Liver (tissue), 9 donors: Measurements from ENCODE around the gene PPA1. TPM values are rescaled to one million over a fixed set of nuclear protein-coding genes. Genes with fewer than 3 reads are reported as not detected.

Experiments used
- DNase-seq: peaks from one replicate; pipeline ENCODE4 v3.0.0-alpha.2; 2017; ENCODE audit warnings: low spot score
- H3K27ac ChIP-seq, 2 donors: one replicate each; pipeline ENCODE4 v1.7.0; 2013; ENCODE audit warnings: inconsistent platforms in 2 of 2, low read length in 2 of 2, control low read depth in 1 of 2, low read depth in 1 of 2, mild to moderate bottlenecking in 1 of 2
- H3K27me3 ChIP-seq, 4 donors: one replicate each; pipeline versions ENCODE4 v1.6.1 to v1.7.0; 2013; ENCODE audit warnings: low read length in 3 of 4, inconsistent platforms in 1 of 4, mild to moderate bottlenecking in 1 of 4, moderate library complexity in 1 of 4; ENCODE audit not compliant: control insufficient read depth in 4 of 4, insufficient read depth in 4 of 4
- H3K36me3 ChIP-seq, 4 donors: one replicate each; pipeline versions ENCODE4 v1.6.1 to v1.7.0; 2013; ENCODE audit warnings: low read length in 3 of 4, mild to moderate bottlenecking in 3 of 4, low read depth in 1 of 4, moderate library complexity in 1 of 4; ENCODE audit not compliant: control insufficient read depth in 4 of 4, insufficient read depth in 3 of 4
- H3K4me1 ChIP-seq, 4 donors: one replicate each; pipeline versions ENCODE4 v1.6.1 to v1.7.0; 2013; ENCODE audit warnings: low read length in 3 of 4, mild to moderate bottlenecking in 3 of 4, moderate library complexity in 1 of 4; ENCODE audit not compliant: control insufficient read depth in 4 of 4, insufficient read depth in 4 of 4
- H3K4me3 ChIP-seq, 3 donors: one replicate each; pipeline versions ENCODE4 v1.6.1 to v1.7.0; 2013; ENCODE audit warnings: low read length in 3 of 3, control low read depth in 1 of 3, low read depth in 1 of 3, mild to moderate bottlenecking in 1 of 3
- H3K9ac ChIP-seq, 2 donors: one replicate each; pipeline ENCODE4 v1.7.0; 2013; ENCODE audit warnings: low read length in 2 of 2, mild to moderate bottlenecking in 2 of 2, moderate library complexity in 2 of 2, control low read depth in 1 of 2, low read depth in 1 of 2
- H3K9me3 ChIP-seq, 4 donors: one replicate each; pipeline versions ENCODE4 v1.6.1 to v1.7.0; 2013; ENCODE audit warnings: low read length in 3 of 4; ENCODE audit not compliant: control insufficient read depth in 4 of 4
- ATF3 ChIP-seq: IDR thresholded peaks from 2 replicates; pipeline ENCODE4 v1.6.1; 2016; ENCODE audit warnings: antibody characterized with exemption
- EGR1 ChIP-seq, 2 donors: IDR thresholded peaks; 2 replicates each; pipeline ENCODE4 v1.6.1; 2016 to 2018; ENCODE audit warnings: antibody characterized with exemption in 2 of 2, low read depth in 2 of 2
- FOXA1 ChIP-seq: IDR thresholded peaks from 2 replicates; pipeline ENCODE4 v1.6.1; 2016; ENCODE audit warnings: antibody characterized with exemption
- GABPA ChIP-seq, 2 donors: IDR thresholded peaks in 1 of 2; conservative IDR thresholded peaks in 1 of 2; 2 replicates each; pipeline ENCODE4 v1.6.1; 2016; ENCODE audit warnings: antibody characterized with exemption in 2 of 2, mild to moderate bottlenecking in 1 of 2, moderate library complexity in 1 of 2
- JUND ChIP-seq, 2 donors: IDR thresholded peaks; 2 replicates each; pipeline ENCODE4 v1.6.1; 2016; ENCODE audit warnings: antibody characterized with exemption in 2 of 2
- MAX ChIP-seq: IDR thresholded peaks from 2 replicates; pipeline ENCODE4 v1.6.1; 2016; ENCODE audit warnings: antibody characterized with exemption
- NR2F2 ChIP-seq: IDR thresholded peaks from 2 replicates; pipeline ENCODE4 v1.6.1; 2016; ENCODE audit warnings: antibody characterized with exemption
- RAD21 ChIP-seq, 2 donors: IDR thresholded peaks; 2 replicates each; pipeline ENCODE4 v1.6.1; 2016; ENCODE audit warnings: antibody characterized with exemption in 2 of 2, mild to moderate bottlenecking in 2 of 2
- REST ChIP-seq: IDR thresholded peaks from 2 replicates; pipeline ENCODE4 v1.6.1; 2016; ENCODE audit warnings: antibody characterized with exemption, mild to moderate bottlenecking
- RXRA ChIP-seq, 2 donors: IDR thresholded peaks; 2 replicates each; pipeline ENCODE4 v1.6.1; 2017 to 2018; ENCODE audit warnings: antibody characterized with exemption in 2 of 2, mild to moderate bottlenecking in 1 of 2
- SP1 ChIP-seq: IDR thresholded peaks from 2 replicates; pipeline ENCODE4 v1.6.1; 2018; ENCODE audit warnings: antibody characterized with exemption, mild to moderate bottlenecking
- YY1 ChIP-seq: IDR thresholded peaks from 2 replicates; pipeline ENCODE4 v1.6.1; 2016; ENCODE audit warnings: antibody characterized with exemption, mild to moderate bottlenecking
- ZBTB33 ChIP-seq: IDR thresholded peaks from 2 replicates; pipeline ENCODE4 v1.6.1; 2016; ENCODE audit warnings: antibody characterized with exemption
- WGBS: extraction: QIAGEN DNeasy Blood & Tissue Kit; methylation state at CpG from one replicate; pipeline ENCODE4 v1.1.7; 2013; 5-methylcytosine and 5-hydroxymethylcytosine counted together
- polyA plus RNA-seq, 2 donors: library from polyadenylated mRNA; stranded (reverse) in 1 of 2; unstranded in 1 of 2; fragments of 200-250 nt in 1 of 2; fragments of >200 nt in 1 of 2; fragmentation: Nextera tagmentation in 1 of 2; extraction: Ambion mirVana in 1 of 2; gene quantifications; one replicate each; pipeline versions ENCODE4 v1.2.1 to v1.2.3, GENCODE V29; 2013 to 2015
- total RNA-seq, 2 donors: library from RNA; depleted of rRNA; stranded (reverse); fragments of >200 nt; gene quantifications; one replicate each; pipeline ENCODE4 v1.2.3, GENCODE V29; 2014
- donor health status: healthy.
- donor health status: healthy.
- donor health status: healthy.
- donor health status: healthy.
- donor health status: healthy.

The PPA1 gene
- total and polyA plus RNA-seq, 4 donors: 91.1 to 111 (median 99.4) TPM

- Histone ChIP-seq H3K9ac (peak overlapping the region in 1 of 2 donors; percentile 95), H3K27ac (no peak overlapping the region), H3K4me3 (peak overlapping the region in 2 of 3 donors; percentile 89 to 99), H3K27me3 (no peaks in the 10 kb centered on the region), H3K36me3 (peaks cover 0 to 5% (median 1%) of the 10 kb centered on the region in 4 donors), H3K4me1 (peaks cover 1 to 25% (median 13%) of the 10 kb centered on the region in 4 donors), H3K9me3 (no peaks in the 10 kb centered on the region)
- 57% methylated on average over 2 of the region's 2 CpGs for WGBS
- DNase-seq: no peak
- TF ChIP-seq ATF3 (no peak), REST (no peak)
These were observed 64.2 kb downstream of the PPA1 start for GRCh38 chr10:70169011-70169410.

GRCh38 chr10:70167246-70167645 is 66.0 kb downstream of the PPA1 start:
- Histone ChIP-seq H3K27me3 (no peaks in the 10 kb centered on the region), H3K4me3 (no peak overlapping the region), H3K9ac (no peak overlapping the region), H3K27ac (no peak overlapping the region), H3K36me3 (peaks cover 0 to 5% (median 1%) of the 10 kb centered on the region in 4 donors), H3K4me1 (peaks cover 1 to 34% (median 13%) of the 10 kb centered on the region in 4 donors), H3K9me3 (no peaks in the 10 kb centered on the region)
- no peak for TF ChIP-seq RAD21 (IDR thresholded peaks at IDR 0.05)
- TF ChIP-seq GABPA (IDR thresholded peaks at IDR 0.05 in 1 of 2, conservative IDR thresholded peaks at IDR 0.05 in 1 of 2): no peak
- no peak for TF ChIP-seq SP1
- no peak for TF ChIP-seq JUND (IDR thresholded peaks at IDR 0.05)
- WGBS: 90% methylated on average over 7 of the region's 7 CpGs
- DNase-seq: no peak

GRCh38 chr10:70166394-70166793 is 66.8 kb downstream of the PPA1 start:
- H3K36me3 ChIP-seq: peaks cover under 1 to 8% (median 4%) of the 10 kb centered on the region in 4 donors
- no peak overlapping the region for H3K9ac ChIP-seq
- no peak for DNase-seq
- no peak for TF ChIP-seq SP1
- TF ChIP-seq EGR1 (IDR thresholded peaks at IDR 0.05; ENCODE audit: low read depth in 2 of 2): no peak
- 85% methylated on average over 3 of the region's 3 CpGs for WGBS
- H3K4me1 ChIP-seq: peaks cover 4 to 34% (median 13%) of the 10 kb centered on the region in 4 donors
- H3K9me3 ChIP-seq: no peaks in the 10 kb centered on the region
- no peak overlapping the region for H3K27ac ChIP-seq
- no peak overlapping the region for H3K4me3 ChIP-seq
- H3K27me3 ChIP-seq: no peaks in the 10 kb centered on the region

- no peaks in the 10 kb centered on the region for H3K9me3 ChIP-seq
- no peak overlapping the region for H3K9ac ChIP-seq
- peaks cover 3 to 24% (median 10%) of the 10 kb centered on the region in 4 donors for H3K4me1 ChIP-seq
- H3K27me3 ChIP-seq: no peaks in the 10 kb centered on the region
- no peak overlapping the region for H3K27ac ChIP-seq
- H3K4me3 ChIP-seq: no peak overlapping the region
- whole genome bisulfite sequencing: 75% methylated on average over 3 of the region's 3 CpGs
- no peak for DNase-seq
- peaks cover 2 to 17% (median 8%) of the 10 kb centered on the region in 4 donors for H3K36me3 ChIP-seq
- TF ChIP-seq RAD21 (IDR thresholded peaks at IDR 0.05) (no peak), ZBTB33 (no peak), REST (no peak), ATF3 (no peak), YY1 (no peak), FOXA1 (no peak), MAX (no peak), RXRA (IDR thresholded peaks at IDR 0.05) (no peak), NR2F2 (no peak)
These were observed 69.1 kb downstream of the PPA1 start for GRCh38 chr10:70164163-70164562.
